Neural cell (in vitro differentiated cells): ENCODE measurements around the gene CXCL17. TPM values are rescaled to one million over a fixed set of nuclear protein-coding genes. Genes with fewer than 3 reads are reported as not detected.

ENCODE experiments used
- H2AFZ ChIP-seq: fragments of 200-600, 300-800 bp; sonication (generic), shearing (Covaris generic); 2 replicates; pipeline ENCODE4 v1.6.0; 2014; ENCODE audit warnings: low read depth, mild to moderate bottlenecking, antibody characterized with exemption, low read length, moderate library complexity
- H3F3A ChIP-seq: fragments of 200-600 bp; shearing (Covaris generic); 2 replicates; pipeline ENCODE4 v1.6.1; 2016; ENCODE audit warnings: mild to moderate bottlenecking, moderate library complexity, mixed read lengths, antibody characterized with exemption, low read length; ENCODE audit not compliant: insufficient read depth, poor library complexity, severe bottlenecking
- H3K27ac ChIP-seq: fragments of 200-600, 300-800 bp; sonication (generic), shearing (Covaris generic); 2 replicates; pipeline ENCODE4 v1.5.1; 2014; ENCODE audit warnings: mild to moderate bottlenecking, low read length, moderate library complexity
- H3K27me3 ChIP-seq: fragments of 300-800, 200-600 bp; sonication (generic), shearing (Covaris generic); 2 replicates; pipeline ENCODE4 v1.6.0; 2014; ENCODE audit warnings: mild to moderate bottlenecking, low read depth, low read length, moderate library complexity; ENCODE audit not compliant: insufficient read depth
- H3K36me3 ChIP-seq: fragments of 300-800, 200-600 bp; sonication (generic), shearing (Covaris generic); 2 replicates; pipeline ENCODE4 v1.5.1; 2014; ENCODE audit warnings: mild to moderate bottlenecking, antibody characterized with exemption, low read length, moderate library complexity; ENCODE audit not compliant: insufficient read depth
- H3K4me2 ChIP-seq: fragments of 300-800, 200-600 bp; sonication (generic), shearing (Covaris generic); 2 replicates; pipeline ENCODE4 v1.6.0; 2014; ENCODE audit warnings: mild to moderate bottlenecking, low read length
- H3K4me3 ChIP-seq: fragments of 300-800, 200-600 bp; sonication (generic), shearing (Covaris generic); 2 replicates; pipeline ENCODE4 v1.5.1; 2014; ENCODE audit warnings: mild to moderate bottlenecking, low read length, moderate library complexity
- H3K79me2 ChIP-seq: fragments of 200-600 bp; shearing (Covaris generic); replicated peaks from 2 replicates; pipeline ENCODE4 v1.6.0; 2014; ENCODE audit warnings: mild to moderate bottlenecking, low read length, moderate library complexity; ENCODE audit not compliant: insufficient read depth
- H3K9ac ChIP-seq: fragments of 300-800, 200-600 bp; sonication (generic), shearing (Covaris generic); 2 replicates; pipeline ENCODE4 v1.6.1; 2016; ENCODE audit warnings: mild to moderate bottlenecking, low read length, mixed read lengths
- H3K9me2 ChIP-seq: fragments of 200-600 bp; shearing (Covaris generic); 2 replicates; pipeline ENCODE4 v1.6.1; 2016; ENCODE audit warnings: mild to moderate bottlenecking, low read length, mixed read lengths; ENCODE audit not compliant: insufficient read depth
- H3K9me3 ChIP-seq: fragments of 200-600, 300-800 bp; sonication (generic), shearing (Covaris generic); 2 replicates; pipeline ENCODE4 v1.6.1; 2016; ENCODE audit warnings: mild to moderate bottlenecking, mixed run types, low read length, moderate library complexity, mixed read lengths
- H4K20me1 ChIP-seq: fragments of 200-600 bp; shearing (Covaris generic); 2 replicates; pipeline ENCODE4 v1.6.1; 2016; ENCODE audit warnings: mild to moderate bottlenecking, mixed run types; ENCODE audit not compliant: insufficient read depth
- EP300 ChIP-seq: fragments of 450-650 bp; conservative IDR thresholded peaks from 2 replicates; pipeline ENCODE4 v1.6.1; 2014; ENCODE audit warnings: antibody characterized with exemption, mild to moderate bottlenecking, moderate library complexity; ENCODE audit not compliant: poor library complexity, severe bottlenecking
- EZH2 ChIP-seq: fragments of 200-600, 300-800 bp; shearing (Covaris generic), sonication (generic); IDR thresholded peaks from 2 replicates; pipeline ENCODE4 v1.6.1; 2014; ENCODE audit warnings: antibody characterized with exemption, low read length, borderline replicate concordance, mild to moderate bottlenecking; ENCODE audit not compliant: insufficient read depth, poor library complexity, severe bottlenecking
- MXI1 ChIP-seq: fragments of 450-650 bp; conservative IDR thresholded peaks from 2 replicates; pipeline ENCODE4 v1.6.1; 2014; ENCODE audit warnings: antibody characterized with exemption, mild to moderate bottlenecking; ENCODE audit not compliant: poor library complexity, severe bottlenecking
- POLR2AphosphoS5 ChIP-seq: IDR thresholded peaks from 2 replicates; pipeline ENCODE4 v1.6.1; 2012
- RAD21 ChIP-seq: fragments of 450-650 bp; conservative IDR thresholded peaks from 2 replicates; pipeline ENCODE4 v1.6.1; 2014; ENCODE audit warnings: antibody characterized with exemption, mild to moderate bottlenecking, moderate library complexity
- REST ChIP-seq: IDR thresholded peaks from 2 replicates; pipeline ENCODE4 v1.6.1; 2012; ENCODE audit warnings: borderline replicate concordance
- SMC3 ChIP-seq: fragments of 450-650 bp; conservative IDR thresholded peaks from 2 replicates; pipeline ENCODE4 v1.6.1; 2014; ENCODE audit warnings: antibody characterized with exemption, mild to moderate bottlenecking, moderate library complexity; ENCODE audit not compliant: poor library complexity
- TAF1 ChIP-seq: IDR thresholded peaks from 2 replicates; pipeline ENCODE4 v1.6.1; 2012; ENCODE audit warnings: low read depth
- polyA plus RNA-seq: library from polyadenylated mRNA; depleted of rRNA; stranded (reverse); fragments of >200 nt; gene quantifications from 2 replicates; pipeline ENCODE4 v1.2.3, GENCODE V29; 2014
- TF ChIP-seq, protein P1 (sequence below): fragments of 450-650 bp; IDR thresholded peaks from 2 replicates; pipeline ENCODE4 v1.5.1; 2014; ENCODE audit warnings: antibody characterized with exemption, mild to moderate bottlenecking, moderate library complexity; ENCODE audit not compliant: poor library complexity, severe bottlenecking

The CXCL17 gene
- polyA plus RNA-seq, 1 donor from 2014 or later: not detected

DNA sequence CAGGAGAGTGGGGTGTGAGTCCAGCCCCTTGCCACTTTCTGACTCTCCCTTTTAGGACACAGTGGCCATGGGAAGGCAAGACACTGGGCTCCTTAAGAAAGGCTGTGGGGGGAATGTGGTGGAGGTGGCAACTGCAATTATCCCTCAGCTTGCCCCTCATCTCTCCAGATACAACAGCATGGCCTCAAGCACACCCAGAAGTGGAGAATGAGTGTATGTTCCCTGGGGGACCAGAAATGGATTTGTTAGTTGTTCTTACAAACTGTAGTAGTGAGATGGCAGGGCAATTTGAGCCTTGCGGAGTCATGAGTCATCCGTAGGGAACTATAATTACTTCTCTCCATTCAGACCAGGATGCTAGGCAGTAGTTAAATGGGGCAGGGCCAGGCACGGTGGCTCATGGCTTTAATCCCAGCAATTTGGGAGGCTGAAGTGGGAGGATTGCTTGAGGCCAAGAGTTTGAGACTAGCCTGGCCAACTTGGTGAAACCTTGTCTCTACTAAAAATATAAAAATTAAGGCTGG, 25.6 kb upstream of the CXCL17 start:
- no peaks in the 10 kb centered on the region for H3F3A ChIP-seq
- H3K9me3 ChIP-seq: no peaks in the 10 kb centered on the region
- no peaks in the 10 kb centered on the region for H3K9me2 ChIP-seq
- no peaks in the 10 kb centered on the region for H3K27me3 ChIP-seq
- no peak overlapping the region for H3K4me3 ChIP-seq
- no peak overlapping the region for H2AFZ ChIP-seq
- no peak overlapping the region for H3K9ac ChIP-seq
- no peaks in the 10 kb centered on the region for H3K36me3 ChIP-seq
- H3K79me2 ChIP-seq: no peaks in the 10 kb centered on the region
- no peak overlapping the region for H3K27ac ChIP-seq
- no peaks in the 10 kb centered on the region for H4K20me1 ChIP-seq
- H3K4me2 ChIP-seq: no peak overlapping the region
- TF ChIP-seq POLR2AphosphoS5: no peak
- no peak for TF ChIP-seq MXI1
- no peak for TF ChIP-seq EP300
- no peak for TF ChIP-seq SMC3
- no peak for TF ChIP-seq RAD21
- no peak for TF ChIP-seq REST
- no peak for TF ChIP-seq TAF1
- no peak for TF ChIP-seq EZH2
- TF ChIP-seq, protein P1, sequence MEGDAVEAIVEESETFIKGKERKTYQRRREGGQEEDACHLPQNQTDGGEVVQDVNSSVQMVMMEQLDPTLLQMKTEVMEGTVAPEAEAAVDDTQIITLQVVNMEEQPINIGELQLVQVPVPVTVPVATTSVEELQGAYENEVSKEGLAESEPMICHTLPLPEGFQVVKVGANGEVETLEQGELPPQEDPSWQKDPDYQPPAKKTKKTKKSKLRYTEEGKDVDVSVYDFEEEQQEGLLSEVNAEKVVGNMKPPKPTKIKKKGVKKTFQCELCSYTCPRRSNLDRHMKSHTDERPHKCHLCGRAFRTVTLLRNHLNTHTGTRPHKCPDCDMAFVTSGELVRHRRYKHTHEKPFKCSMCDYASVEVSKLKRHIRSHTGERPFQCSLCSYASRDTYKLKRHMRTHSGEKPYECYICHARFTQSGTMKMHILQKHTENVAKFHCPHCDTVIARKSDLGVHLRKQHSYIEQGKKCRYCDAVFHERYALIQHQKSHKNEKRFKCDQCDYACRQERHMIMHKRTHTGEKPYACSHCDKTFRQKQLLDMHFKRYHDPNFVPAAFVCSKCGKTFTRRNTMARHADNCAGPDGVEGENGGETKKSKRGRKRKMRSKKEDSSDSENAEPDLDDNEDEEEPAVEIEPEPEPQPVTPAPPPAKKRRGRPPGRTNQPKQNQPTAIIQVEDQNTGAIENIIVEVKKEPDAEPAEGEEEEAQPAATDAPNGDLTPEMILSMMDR: no peak

DNA sequence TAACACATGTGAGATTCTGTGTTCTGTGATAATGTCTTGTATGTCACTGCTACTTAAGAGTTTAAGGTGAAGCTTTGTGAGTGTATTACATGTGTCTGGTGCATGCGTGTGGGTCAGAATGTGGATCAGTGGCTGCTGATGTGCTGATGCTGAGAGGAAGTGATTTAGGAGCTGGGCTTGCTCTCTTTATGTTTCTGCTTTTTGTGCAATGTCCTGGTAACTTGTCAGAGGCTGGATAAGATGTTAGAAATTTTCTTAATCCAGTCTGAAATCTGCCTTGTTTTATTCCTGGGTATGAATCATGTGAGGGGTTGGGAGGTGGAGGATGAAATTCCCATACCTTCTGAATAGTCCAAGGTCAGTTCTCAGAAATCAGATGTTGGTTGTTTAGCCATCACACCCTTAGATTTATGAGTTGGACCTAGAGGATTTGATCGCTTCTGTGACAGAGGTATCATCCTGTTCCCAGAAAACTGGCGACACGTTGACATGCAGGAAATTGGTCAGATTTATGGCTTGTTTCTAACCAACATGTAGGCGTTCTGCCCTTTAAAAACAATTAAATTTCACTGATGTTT, 24.5 kb upstream of the CXCL17 start:
- H3K4me2 ChIP-seq: no peak overlapping the region

More for the DNA sequence above, 24.5 kb upstream of the CXCL17 start:
- Histone ChIP-seq H3K9ac (no peak overlapping the region), H3K36me3 (no peaks in the 10 kb centered on the region), H3K79me2 (no peaks in the 10 kb centered on the region), H3K9me3 (no peaks in the 10 kb centered on the region), H4K20me1 (no peaks in the 10 kb centered on the region), H3F3A (no peaks in the 10 kb centered on the region), H3K4me3 (no peak overlapping the region), H3K27ac (no peak overlapping the region), H3K9me2 (no peaks in the 10 kb centered on the region), H3K27me3 (no peaks in the 10 kb centered on the region), H2AFZ (no peak overlapping the region)
- TF ChIP-seq REST (no peak), EZH2 (no peak), RAD21 (no peak), TAF1 (no peak), POLR2AphosphoS5 (no peak), EP300 (no peak), MXI1 (no peak), SMC3 (no peak)
- TF ChIP-seq, protein P1: no peak
